ENCODE measurements around the gene GPR158.
"Not testable (repeated sequence)": the region's sequence is repeated elsewhere in the genome, so short reads cannot be mapped to it uniquely, and the experiment has no call there.

GPR158 gene

DNA sequence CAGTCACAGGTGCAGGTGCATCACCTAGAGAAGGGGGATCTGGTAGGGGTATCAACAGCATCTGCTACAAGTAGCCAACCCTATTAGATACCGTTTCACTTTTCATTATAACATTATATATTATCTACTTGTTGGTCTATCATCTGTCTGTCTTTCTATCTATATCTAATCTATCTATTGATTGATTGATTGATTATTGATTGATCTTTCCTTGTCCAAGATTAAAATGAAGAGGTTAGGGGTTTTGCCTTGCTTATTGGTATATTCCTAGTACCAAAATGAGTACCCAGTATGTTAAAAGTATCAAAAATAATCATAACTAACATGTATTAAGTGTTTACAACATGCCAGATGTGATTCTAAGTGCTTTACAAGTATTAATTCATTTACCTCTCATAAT lies 121.5 kb downstream of the GPR158 start:
- no peak for DNase-seq (ENCODE audit: low spot score)

DNA sequence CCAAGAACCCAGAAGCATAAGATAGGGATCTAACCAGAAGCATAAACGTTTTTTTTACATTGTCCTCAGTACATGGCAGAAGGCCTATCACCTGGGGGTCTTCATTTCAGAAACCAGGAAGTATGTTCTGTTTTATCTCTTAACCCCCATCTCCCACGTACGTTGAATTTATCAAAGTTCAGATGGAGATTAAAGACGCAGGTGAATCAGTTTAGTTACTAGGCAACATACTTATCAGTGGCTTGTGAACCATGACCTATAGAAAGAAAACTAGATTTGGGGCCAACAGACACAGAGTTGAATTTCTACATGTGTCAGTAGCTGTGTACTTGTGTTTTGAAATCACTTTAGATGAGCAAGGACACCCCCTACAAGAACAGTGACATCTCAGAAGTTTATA lies 122.7 kb downstream of the GPR158 start:
- DNase-seq (ENCODE audit: low spot score): no peak

DNA sequence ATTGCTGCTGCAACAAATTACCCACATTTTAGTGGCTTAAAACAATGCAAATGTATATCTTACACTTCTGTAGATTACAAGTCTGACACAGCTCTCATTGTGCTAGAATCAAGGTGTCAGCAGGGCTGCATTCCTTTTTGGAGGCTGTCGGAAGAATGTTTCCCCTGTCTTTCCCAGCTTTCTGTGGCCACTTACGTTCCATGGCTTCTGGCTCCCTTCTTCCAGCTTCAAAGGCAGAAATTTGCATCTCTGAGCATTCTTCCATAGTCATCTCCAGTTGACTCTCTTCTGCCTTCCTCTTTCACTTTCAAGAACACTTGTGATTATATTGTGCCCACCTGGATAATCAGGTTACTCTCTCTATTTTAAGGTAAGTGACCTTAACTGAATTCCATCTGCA lies 125.3 kb downstream of the GPR158 start:
- no peak for DNase-seq (ENCODE audit: low spot score)

DNA sequence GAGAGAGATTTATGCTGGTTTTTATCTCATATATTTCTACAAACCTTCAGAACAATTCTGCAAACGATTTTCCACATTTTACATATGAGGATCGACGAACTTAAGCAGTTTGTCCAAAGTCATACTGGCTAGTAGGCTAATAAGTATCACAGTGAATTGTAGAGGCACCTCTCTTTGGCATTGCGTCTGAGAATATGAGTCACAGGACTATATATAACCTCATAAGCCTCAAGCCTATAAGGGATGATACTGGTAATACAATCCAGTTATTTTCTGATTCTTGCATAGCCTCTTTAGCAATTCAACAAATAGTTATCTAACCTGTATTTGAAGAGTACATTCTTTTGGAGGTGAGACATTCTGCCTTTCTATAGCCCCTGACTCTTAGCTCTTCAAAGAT lies 129.8 kb downstream of the GPR158 start:
- no peak for DNase-seq (ENCODE audit: low spot score)

DNA sequence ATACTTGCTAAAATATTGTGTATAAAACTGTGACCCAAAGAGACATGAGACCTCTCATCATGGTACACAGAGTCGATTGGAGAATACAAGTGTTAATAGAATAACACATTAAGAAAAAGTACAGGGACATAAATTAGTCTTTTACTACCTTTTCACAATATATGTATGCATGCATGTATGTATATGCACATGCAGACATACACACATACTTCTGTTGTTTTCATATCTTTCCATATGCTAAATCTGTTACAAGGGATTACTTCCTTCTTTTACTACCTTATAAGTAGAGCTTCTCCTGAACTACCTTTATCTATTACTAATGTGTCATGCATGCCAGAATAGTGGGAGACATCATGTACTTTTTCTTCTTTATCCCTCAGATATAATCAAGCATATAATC lies 131.6 kb downstream of the GPR158 start:
- no peak for DNase-seq (ENCODE audit: low spot score)

DNA sequence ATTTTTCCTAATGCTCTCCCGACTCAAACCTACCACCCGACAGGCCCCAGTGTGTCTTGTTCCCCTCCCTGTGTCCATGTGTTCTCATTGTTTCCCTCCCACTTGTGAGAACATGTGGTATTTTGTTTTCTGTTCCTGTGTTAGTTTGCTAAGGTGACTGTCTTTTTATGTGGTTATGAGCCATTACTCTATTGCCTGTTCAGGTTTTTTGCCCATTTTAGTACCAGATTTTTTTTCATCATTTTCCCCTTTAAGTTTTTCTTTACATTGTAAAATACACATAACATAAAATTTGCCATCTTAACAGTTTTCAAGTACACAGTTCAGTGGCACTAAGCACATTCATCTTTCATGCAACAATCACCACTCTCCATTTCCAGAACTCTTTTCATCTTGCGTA lies 133.5 kb downstream of the GPR158 start:
- DNase-seq (ENCODE audit: low spot score): no peak

DNA sequence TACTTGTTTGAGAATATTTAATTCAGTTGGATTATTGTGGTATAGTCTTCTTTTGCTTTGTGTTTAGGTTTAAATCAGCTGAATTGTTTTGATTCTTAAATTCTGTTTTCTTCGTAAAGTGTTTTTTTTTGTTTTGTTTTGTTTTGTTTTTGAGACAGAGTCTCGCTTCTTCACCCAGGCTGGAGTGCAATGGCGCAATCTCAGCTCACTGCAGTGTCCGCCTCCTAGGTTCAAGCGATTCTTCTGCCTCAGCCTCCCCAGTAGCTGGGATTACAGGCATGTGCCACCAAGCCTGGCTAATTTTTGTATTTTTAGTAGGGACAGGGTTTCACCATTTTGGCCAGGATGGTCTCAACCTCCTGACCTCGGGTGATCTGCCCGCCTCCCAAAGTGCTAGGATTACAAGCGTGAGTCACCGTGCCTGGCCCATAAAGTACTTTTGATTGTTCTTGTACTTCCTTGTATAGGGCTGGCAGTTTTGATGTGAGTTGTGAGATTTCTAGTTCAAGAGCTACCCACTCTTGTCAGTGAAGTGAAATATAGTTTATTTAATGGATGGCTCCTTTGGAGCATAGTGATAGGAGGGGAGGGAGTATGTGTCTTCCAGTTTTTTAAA lies 142.9 kb downstream of the GPR158 start:
- DNase-seq (ENCODE audit: low spot score): not testable (repeated sequence)

DNA sequence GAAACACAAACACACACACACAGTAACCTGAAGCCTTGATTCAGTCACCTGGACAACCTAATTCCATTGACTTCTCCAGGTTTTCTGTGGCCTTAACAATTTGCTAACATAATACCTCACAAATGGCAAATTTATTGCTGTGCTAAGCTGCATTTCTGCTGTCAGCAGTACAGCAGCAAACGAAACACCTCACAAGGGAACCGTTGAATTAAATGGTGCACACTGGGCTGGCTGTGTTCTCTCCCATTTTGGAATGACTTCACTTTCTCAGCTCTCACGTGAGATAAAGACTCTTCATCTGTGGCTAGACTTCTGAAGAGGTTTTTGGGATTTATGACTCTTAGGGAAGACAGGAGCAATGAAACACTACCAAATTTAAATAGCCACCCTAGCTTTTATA lies 152.5 kb downstream of the GPR158 start:
- no peak for DNase-seq (ENCODE audit: low spot score)

DNA sequence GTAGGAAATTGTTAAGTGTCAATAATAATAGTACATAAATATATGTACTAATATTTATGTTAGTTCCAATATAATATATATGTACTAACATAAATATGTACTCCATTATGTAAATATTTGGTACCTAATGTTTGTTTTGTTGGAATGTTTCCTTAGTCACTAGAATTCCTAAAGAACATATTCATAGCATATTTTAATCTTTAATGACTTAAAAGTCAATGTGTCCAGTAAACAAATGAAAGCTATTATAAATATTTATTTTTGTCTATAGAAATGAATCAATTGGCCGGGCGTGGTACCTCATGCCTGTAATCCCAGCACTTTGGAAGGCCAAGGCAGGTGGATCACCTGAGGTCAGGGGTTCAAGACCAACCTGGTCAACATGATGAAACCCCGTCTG lies 153.6 kb downstream of the GPR158 start:
- no peak for DNase-seq (ENCODE audit: low spot score)

DNA sequence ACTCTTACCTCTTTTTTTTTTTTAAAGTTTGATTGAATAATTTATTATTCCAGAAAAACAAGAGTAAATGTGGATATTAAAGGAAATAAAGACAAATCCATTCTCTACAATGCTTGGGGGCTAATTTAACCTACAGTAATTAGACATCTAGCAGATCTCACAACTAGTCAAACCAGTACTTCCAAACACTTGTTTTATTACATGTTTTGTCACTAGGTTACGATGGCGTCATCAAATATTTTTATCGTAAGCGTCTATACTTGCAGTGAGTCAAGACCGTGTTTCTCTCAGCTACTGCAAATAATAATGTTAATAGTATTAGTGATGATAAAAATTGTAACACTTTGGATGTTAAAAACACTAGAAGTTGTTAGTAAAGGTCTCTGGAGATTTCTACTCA lies 154.8 kb downstream of the GPR158 start:
- DNase-seq (ENCODE audit: low spot score): not testable (repeated sequence)

DNA sequence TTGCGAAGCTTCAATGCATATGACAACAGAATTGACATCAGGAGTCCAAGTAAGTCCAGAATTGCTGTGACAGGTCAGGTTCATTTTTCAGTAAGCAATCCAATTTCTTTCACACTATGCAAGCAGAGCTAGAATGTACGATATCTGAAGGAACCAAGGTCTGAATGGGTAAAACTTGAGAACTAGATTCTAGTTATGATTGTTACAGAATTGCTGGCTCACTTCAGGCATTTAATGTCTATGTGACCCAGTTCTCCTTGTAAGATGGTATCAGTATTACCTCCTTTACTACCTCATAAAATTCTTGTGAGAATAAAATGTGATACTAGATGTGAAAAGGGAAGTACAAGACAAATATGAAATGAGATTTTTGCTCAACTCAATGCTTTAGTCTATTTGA lies 159.6 kb downstream of the GPR158 start:
- no peak for DNase-seq (ENCODE audit: low spot score)

DNA sequence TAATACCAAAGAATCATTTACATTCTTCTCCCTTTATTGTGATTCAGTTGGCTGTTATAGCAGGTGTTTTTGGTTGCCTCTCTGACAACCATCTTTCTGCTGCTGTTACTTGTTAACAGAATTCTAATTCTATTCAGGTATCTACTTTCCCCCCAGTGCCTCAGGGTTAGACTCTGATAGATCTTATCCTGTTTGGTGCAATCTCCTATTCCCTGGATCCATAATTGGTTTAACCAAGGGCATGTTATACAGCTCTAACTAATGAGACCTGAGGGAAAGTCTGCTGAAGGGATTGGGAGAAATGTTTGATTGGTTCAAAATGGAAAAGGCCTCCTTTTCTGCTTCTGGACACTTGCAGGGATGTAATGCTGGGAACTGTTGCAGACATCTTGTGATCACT lies 161.5 kb downstream of the GPR158 start:
- DNase-seq (ENCODE audit: low spot score): no peak

DNA sequence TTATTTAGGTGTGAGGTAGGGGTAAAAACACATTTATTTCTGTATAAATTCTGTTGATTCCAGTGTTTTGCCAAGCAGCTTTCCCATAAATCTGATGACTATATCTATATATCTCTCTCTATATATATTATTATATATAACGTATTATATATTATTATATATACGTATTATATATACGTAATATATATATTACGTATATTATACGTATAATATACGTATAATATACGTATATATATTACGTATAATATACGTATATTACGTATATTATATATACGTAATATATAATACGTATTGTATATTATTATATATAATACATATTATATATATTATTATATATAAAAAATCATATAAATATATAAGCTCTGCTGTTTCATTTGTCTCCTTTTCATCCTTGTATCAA lies 163.5 kb downstream of the GPR158 start:
- no peak for DNase-seq (ENCODE audit: low spot score)

DNA sequence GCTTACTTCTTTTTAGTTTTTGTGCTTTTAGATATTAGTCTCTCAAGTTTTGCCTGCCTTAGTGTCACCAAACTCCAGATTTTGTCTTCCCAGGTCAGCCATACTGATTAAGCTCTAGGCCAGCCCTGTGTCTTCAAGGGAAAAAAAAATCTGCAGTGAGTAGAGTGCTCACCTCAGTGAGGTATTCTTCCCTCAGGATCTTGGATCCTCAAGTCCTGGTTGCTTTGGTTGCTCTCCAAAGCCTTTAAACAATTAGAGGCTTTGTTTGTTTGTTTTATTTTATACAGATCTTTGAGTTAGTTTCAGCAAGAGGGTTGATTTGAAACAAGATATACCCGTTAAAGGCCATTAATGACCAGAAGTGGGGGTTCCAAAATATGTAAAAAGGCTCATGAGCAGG lies 165.2 kb downstream of the GPR158 start:
- DNase-seq (ENCODE audit: low spot score): no peak

DNA sequence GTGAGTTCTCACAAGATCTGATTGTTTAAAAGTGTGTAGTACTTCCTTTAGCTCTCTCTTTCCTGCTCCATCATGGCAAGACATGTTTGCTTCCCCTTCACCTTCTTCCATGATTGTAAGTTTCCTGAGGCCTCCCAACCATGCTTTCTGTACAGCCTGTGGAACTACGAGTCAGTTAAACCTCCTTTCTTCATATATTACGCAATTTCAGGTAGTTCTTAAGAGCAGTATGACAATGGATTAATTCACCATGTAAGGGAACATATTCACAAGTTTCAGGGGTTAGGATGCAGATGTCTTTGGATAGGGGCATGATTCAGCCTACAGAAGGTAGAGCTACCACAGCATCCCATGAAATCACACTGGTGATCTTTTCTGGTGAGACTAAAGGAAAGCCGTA lies 174.7 kb downstream of the GPR158 start:
- no peak for DNase-seq (ENCODE audit: low spot score)

DNA sequence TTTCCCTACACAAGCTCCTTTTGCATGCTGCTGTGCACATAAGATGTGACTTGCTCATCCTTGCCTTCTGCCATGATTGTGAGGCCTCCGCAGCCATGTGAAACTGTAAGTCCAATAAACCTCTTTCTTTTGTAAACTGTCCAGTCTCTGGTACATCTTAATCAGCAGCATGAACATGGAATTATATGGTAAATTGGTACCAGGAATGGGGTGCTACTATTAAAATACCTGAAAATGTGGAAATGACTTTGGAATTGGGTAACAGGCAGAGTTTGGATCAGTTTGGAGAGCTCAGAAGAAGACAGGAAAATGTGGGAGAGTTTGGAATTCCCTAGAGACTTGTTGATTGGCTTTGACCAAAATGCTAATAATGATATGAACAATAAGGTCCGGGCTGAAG lies 181.8 kb downstream of the GPR158 start:
- DNase-seq (ENCODE audit: low spot score): no peak

DNA sequence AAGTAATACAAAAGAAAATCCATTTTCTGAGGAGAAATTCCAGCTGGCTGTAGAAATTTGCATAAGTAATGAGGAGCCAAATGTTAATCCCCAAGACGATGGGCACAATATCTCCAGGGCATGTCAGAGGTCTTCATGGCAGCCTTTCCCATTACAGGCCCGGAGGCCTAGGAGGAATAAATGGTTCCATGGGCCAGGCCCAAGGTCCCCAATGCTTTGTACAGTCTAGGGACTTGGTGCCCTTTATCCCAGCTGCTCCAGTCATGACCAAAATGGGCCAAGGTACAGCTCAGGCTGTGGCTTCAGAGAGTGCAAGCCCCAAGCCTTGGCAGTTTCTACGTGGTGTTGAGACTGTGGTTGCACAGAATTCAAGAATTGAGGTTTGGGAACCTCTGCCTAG lies 182.5 kb downstream of the GPR158 start:
- DNase-seq (ENCODE audit: low spot score): no peak

DNA sequence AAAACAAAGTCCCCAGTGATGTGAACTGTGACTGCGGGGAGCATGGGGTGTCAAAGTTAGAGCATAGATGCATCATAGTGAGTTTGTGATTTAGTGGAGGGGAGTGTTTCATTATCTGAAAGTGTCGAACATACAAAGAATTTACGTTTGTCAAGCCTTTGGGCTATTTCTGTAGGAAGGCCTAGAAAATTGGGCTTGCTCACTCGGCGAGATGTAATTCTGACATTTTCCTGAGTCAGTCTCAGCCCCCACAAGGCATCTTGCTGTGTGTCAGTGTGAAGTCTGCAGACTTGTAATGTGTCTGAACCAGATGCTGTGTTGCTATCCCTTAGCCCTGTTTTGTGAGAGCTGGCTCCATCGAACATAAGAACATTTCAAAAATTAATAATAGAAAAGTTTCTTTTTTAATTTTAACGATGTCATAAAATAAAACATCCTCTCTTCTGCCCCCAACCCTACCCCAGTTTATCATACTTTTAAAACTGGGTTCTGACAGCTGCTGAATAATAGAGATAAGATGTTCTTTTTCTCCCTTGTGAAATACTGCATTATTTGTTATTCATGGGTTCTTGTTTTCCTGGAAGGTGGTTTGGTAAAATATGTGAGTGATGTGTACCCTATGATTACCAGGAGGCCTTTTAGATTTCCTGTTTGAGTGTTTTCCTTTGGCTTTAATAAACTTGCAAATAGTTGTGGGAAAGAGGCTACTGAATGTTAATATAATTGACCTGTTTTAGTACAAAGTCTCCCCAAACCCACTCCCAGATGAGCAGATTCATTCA lies 207.4 kb downstream of the GPR158 start:
- DNase-seq (ENCODE audit: low spot score): peak; percentile 40

DNA sequence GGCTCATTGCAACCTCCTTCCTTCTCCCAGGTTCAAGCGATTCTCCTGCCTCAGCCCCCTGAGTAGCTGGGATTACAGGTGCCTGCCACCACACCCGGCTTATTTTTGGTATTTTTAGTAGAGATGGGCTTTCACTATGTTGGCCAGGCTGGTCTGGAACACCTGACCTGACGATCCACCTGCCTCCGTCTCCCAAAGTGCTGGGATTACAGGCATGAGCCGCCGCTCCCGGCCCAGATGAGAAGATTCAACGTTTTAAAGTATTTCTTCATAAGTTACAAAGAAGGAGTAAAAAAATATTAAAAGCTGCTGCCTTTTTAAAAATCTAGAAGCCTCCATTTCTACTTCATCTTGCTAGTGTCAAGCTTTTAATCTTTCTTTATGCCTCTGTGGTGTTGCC lies 208.1 kb downstream of the GPR158 start:
- not testable (repeated sequence) for DNase-seq (ENCODE audit: low spot score)

DNA sequence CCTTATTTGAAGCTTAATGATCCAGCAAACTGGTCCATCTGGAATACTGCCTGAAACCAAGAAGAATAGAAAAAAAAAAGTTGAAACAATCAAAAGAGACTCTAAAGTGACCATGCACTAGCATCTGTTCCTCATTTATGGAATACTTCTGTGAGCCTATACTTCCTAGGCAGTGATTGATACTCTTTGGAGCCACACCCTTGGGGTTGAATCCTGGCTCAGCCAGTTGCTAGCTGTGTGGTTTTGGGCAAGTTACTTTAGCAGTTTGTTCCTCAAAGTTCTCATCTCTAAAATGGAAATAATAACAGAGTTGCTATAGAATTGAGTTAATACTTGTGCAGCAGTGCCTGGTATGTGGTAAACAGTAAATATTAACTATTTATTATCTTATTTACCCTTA lies 208.9 kb downstream of the GPR158 start:
- DNase-seq (ENCODE audit: low spot score): no peak

DNA sequence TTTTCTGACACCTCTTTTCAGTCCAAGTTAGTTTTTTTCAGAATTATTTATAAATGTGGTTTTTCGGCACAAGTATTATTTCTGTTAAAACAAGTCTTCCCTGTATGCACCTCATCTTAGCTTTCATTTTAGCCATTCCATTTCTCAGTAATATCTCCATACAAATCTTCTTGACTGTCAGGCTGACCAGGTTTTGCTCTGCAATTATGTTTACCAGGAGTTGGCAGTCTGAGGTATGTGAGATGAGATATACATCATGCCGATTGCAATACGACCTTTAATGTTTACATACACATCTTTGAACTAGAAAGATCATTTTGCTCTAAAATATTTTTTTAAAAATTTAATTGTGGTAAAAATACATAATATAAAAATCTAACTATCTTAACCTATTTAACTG lies 209.8 kb downstream of the GPR158 start:
- DNase-seq (ENCODE audit: low spot score): no peak

DNA sequence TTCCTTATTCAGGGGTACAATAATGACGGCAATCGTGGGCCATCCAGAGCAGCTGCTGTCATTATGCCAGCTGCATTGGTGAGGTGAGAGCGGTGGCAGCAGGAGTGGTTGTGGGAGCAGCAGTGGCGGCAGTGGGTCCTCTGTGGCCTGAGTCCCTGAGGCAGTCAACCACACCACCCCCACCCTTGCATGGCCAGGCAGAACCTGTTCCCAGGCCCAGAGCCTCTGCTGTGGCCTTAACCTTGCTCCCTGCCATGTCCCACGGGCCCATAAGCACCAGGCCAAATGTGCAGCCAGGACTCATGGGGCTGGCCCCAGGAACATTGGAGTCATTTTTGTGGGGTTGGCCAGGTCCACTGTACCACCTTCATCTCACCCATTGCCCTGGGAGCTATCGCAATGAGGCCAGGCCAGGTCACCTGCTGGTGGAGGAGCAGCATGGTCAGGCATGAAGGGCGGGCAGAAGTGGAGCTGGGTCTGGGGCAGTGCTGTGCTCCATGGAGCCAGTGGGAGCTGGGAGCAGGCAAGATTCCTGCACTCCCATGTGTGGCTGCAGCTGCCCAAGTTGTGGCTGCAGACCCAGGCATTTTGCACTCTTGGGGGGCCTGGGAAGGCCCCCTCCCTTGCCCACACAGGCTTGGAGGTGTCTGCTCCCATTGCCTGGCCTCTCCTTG lies 213.5 kb downstream of the GPR158 start:
- DNase-seq (ENCODE audit: low spot score): no peak

DNA sequence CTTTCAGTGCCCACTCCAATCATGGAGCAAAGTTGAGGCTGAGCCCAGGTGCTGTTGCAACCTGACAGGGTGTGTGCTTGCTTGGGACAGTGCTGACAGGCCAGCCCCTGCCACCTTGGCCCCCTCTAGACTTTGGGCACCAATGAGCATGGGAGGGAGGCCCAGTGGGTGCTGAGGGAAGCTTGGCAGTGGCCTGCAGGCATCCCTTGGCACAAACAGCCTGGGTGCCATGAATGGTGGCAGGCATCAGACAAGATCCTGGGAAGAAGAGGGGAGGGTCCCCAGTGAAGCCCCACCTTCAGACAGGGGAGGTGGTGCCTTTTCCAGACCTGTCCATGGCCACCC lies 214.0 kb downstream of the GPR158 start:
- no peak for DNase-seq (ENCODE audit: low spot score)

DNA sequence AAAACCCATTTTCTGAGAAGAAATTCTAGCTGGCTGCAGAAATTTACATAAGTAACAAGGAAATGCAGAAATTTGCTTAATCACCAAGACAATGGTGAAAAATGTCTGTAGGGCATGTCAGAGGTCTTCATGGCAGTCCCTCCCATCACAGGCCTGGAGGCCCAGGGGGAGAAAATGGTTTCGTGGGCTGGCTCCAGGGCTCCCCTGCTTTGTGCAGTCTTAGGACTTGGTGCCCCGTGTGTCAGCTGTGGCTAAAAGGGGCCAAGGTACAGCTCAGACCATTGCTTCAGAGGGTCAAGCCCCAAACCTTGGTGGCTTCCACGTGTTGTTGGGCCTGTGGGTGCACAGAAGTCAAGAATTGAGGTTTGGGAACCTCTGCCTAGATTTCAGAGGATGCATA lies 215.9 kb downstream of the GPR158 start:
- no peak for DNase-seq (ENCODE audit: low spot score)

Measured in cerebellar cortex (tissue), 1 donor.